22Rv1 (cell line): Measurements from ENCODE around the gene FKBP15.
"Not testable (repeated sequence)": the region's sequence is repeated elsewhere in the genome, so short reads cannot be mapped to it uniquely, and the experiment has no call there.

Experiments used
- H3K27ac ChIP-seq: fragments of 450-650 bp; 2 replicates; pipeline ENCODE4 v1.5.1; 2017
- CTCF ChIP-seq: fragments of 450-650 bp; IDR thresholded peaks from 2 replicates; pipeline ENCODE4 v1.5.1; 2017; ENCODE audit warnings: mild to moderate bottlenecking
- ZFX ChIP-seq: fragments of 450-650 bp; IDR thresholded peaks from 2 replicates; pipeline ENCODE4 v1.6.1; 2017; ENCODE audit warnings: antibody characterized with exemption, borderline replicate concordance

FKBP15 gene

DNA sequence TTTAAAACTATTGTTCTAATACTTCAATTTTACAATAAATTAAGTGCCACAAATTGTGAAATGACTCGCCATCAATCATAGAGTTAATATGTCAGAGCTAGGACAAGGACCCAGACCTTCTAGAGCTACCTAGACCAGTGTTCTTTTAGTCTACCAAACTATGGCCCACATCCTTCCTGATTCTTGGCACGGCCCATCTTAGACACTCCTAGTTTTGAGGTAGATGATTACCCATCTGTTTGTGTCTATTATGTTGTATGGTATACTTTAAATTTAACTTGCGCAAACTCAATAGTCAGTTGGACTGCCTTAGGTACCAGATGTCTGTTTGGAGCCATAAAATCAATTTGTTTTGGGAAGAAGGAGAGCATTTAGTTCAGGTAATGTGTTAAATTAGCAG, 36.8 kb upstream of the FKBP15 start:
- TF ChIP-seq ZFX (no peak), CTCF (no peak)
- H3K27ac ChIP-seq = peak overlapping the region; percentile 36

GRCh38 chr9:113255438-113255837, 34.4 kb upstream of the FKBP15 start:
- TF ChIP-seq CTCF (no peak), ZFX (no peak)

DNA sequence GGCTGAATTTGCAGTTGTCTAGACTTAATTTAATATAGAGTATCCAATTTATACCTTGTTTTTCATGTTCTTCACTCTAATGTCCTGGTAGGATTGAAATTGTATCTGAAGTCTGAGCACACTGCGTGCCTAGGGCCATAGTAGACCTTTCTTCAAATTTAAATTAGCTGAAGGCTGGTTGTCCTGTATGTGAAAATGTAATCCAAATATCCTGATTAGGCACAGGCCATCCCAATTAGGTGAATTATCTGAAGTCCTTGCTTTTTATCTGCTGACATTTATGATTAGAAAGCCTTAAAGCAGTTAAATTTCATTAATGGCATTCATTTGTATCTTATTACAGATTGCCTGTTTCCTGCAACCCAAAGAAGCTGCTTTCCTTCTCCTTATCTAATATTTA, 33.9 kb upstream of the FKBP15 start:
- TF ChIP-seq CTCF (no peak), ZFX (no peak)
- H3K27ac ChIP-seq = no peak overlapping the region

More at GRCh38 chr9:113255438-113255837, 34.4 kb upstream of the FKBP15 start:
- no peak overlapping the region for H3K27ac ChIP-seq

GRCh38 chr9:113250807-113251206, 29.7 kb upstream of the FKBP15 start:
- TF ChIP-seq ZFX (no peak), CTCF (no peak)
- no peak overlapping the region for H3K27ac ChIP-seq

DNA sequence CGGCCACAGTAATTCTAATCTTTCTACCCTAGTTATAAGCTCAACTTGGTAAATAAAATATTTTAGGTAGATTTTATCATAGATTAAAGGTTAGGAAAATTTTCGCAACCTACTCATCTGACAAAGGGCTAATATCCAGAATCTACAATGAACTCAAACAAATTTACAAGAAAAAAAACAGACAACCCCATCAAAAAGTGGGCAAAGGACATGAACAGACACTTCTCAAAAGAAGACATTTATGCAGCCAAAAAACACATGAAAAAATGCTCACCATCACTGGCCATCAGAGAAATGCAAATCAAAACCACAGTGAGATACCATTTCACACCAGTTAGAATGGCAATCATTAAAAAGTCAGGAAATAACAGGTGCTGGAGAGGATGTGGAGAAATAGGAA, 28.6 kb upstream of the FKBP15 start:
- not testable (repeated sequence) for H3K27ac ChIP-seq

DNA sequence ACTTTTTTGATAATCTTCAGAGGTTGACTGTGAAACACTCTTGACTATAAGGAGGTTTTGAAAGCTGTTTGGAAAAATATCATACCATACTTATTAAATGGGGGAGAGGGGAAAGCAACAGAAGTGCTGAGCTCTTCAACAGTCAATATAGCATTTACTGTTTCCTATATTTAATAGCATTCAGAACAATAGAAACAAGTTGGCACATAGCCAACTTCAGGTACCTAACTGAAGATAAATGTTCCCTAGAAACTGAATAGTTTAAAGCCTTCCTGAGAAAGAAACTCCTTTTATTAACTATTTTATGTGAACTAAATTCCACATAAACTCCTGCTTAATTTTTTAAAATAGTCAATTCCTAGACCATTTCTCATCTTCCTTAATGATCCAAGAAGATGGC, 26.6 kb upstream of the FKBP15 start:
- no peak overlapping the region for H3K27ac ChIP-seq
- TF ChIP-seq ZFX = no peak
- TF ChIP-seq CTCF = no peak

GRCh38 chr9:113246928-113247327, 25.9 kb upstream of the FKBP15 start:
- H3K27ac ChIP-seq = no peak overlapping the region
- no peak for TF ChIP-seq CTCF
- no peak for TF ChIP-seq ZFX

DNA sequence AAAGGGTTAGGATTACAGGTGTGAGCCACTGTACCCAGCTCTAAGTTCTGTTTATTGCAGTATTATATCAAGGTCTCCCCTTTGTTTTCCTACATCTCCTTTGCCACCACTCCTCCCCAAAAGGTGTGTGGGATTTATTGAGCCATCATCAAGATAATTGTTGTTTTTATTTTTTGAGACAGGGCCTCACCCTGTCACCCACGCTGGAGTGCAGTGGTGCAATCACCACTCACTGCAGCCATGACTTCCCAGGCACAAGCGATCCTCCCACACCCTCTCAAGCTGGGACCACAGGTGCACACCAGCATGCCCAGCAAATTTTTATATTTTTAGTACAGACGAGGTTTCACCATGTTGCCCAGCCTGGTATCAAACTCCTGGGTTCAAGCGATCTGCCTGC, 24.8 kb upstream of the FKBP15 start:
- TF ChIP-seq CTCF (no peak), ZFX (no peak)
- no peak overlapping the region for H3K27ac ChIP-seq
